ENCODE results near the gene SUPV3L1. TPM values are rescaled to one million over a fixed set of nuclear protein-coding genes. Genes with fewer than 3 reads are reported as not detected.

Gene SUPV3L1
- total RNA-seq, 4 donors from 2014 or later = 29.7 to 38.8 (median 32.2) TPM

DNA sequence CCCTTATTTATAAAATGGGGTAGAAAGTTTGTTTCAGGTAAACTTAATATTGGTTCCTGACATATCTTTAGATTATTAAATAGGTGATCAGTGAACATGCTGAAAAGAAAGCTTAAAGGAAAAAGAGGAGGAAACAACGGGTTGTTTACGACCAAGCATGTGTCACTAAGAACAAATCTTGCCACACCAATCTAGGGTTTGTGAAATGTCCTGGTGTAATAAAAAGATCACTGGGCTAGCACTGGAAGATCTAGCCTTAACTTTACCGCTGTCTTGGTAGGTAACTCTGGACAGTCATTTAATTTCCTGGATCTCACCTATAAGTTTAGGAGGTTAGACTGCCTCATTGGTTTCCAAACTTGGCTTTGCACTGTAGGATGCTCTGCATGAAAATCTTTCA is 37.1 kb upstream of the SUPV3L1 start:
- no peak for DNase-seq
- in situ Hi-C loops (cut with MboI; ENCODE audit: low sequenced_read_pairs in 4 of 4) = no loop called here

GRCh38 chr10:69145329-69145728 is 34.7 kb upstream of the SUPV3L1 start:
- no peaks in the 10 kb centered on the region for H3K4me1 ChIP-seq
- H3K9me3 ChIP-seq = no peaks in the 10 kb centered on the region
- no peak for ATAC-seq
- intact Hi-C loops (cut with DNase I; ENCODE audit: low total_unique reads) (no loop called here), in situ Hi-C loops (cut with MboI; ENCODE audit: low sequenced_read_pairs in 4 of 4) (no loop called here)
- no peak overlapping the region for H3K4me3 ChIP-seq
- H3K36me3 ChIP-seq = no peaks in the 10 kb centered on the region
- no peak for TF ChIP-seq POLR2A (IDR thresholded peaks at IDR 0.05)
- H3K27me3 ChIP-seq = no peaks in the 10 kb centered on the region
- no peak for DNase-seq
- no peak overlapping the region for H3K27ac ChIP-seq

More for the DNA sequence above, 37.1 kb upstream of the SUPV3L1 start:
- H3K4me3 ChIP-seq = no peak overlapping the region
- no peaks in the 10 kb centered on the region for H3K27me3 ChIP-seq
- H3K9me3 ChIP-seq = no peaks in the 10 kb centered on the region
- no peak overlapping the region for H3K27ac ChIP-seq
- peak in 1 of 2 donors; percentile 49 for ATAC-seq
- TF ChIP-seq POLR2A (IDR thresholded peaks at IDR 0.05) (no peak), CTCF (IDR thresholded peaks at IDR 0.05 in 4 of 5, conservative IDR thresholded peaks at IDR 0.05 in 1 of 5) (no peak)
- intact Hi-C loops (cut with DNase I; ENCODE audit: low total_unique reads) = no loop called here
- no peaks in the 10 kb centered on the region for H3K36me3 ChIP-seq
- H3K4me1 ChIP-seq = no peaks in the 10 kb centered on the region

- no peak for TF ChIP-seq CTCF (IDR thresholded peaks at IDR 0.05 in 4 of 5, conservative IDR thresholded peaks at IDR 0.05 in 1 of 5)
- no peak for TF ChIP-seq POLR2A (IDR thresholded peaks at IDR 0.05)
- ATAC-seq (no peak), DNase-seq (no peak)
- H3K27ac ChIP-seq = no peak overlapping the region
- in situ Hi-C loops (cut with MboI; ENCODE audit: low sequenced_read_pairs in 4 of 4) (no loop called here), intact Hi-C loops (cut with DNase I; ENCODE audit: low total_unique reads) (no loop called here)
- H3K4me3 ChIP-seq = no peak overlapping the region
- H3K9me3 ChIP-seq = no peaks in the 10 kb centered on the region
- no peaks in the 10 kb centered on the region for H3K4me1 ChIP-seq
- no peaks in the 10 kb centered on the region for H3K27me3 ChIP-seq
- H3K36me3 ChIP-seq = no peaks in the 10 kb centered on the region
Measured at GRCh38 chr10:69145864-69146263, 34.2 kb upstream of the SUPV3L1 start.

- H3K4me3 ChIP-seq = no peak overlapping the region
- H3K27me3 ChIP-seq = no peaks in the 10 kb centered on the region
- TF ChIP-seq CTCF (IDR thresholded peaks at IDR 0.05 in 4 of 5, conservative IDR thresholded peaks at IDR 0.05 in 1 of 5) (no peak), POLR2A (IDR thresholded peaks at IDR 0.05) (no peak)
- ATAC-seq (no peak), DNase-seq (no peak)
- intact Hi-C loops (cut with DNase I; ENCODE audit: low total_unique reads) = no loop called here
- H3K4me1 ChIP-seq = no peaks in the 10 kb centered on the region
- H3K36me3 ChIP-seq = no peaks in the 10 kb centered on the region
- H3K9me3 ChIP-seq = no peaks in the 10 kb centered on the region
- no peak overlapping the region for H3K27ac ChIP-seq
- in situ Hi-C loops (cut with MboI; ENCODE audit: low sequenced_read_pairs in 4 of 4) = no loop called here
Measured at GRCh38 chr10:69146759-69147158, 33.3 kb upstream of the SUPV3L1 start.

GRCh38 chr10:69151984-69152383 is 28.1 kb upstream of the SUPV3L1 start:
- no peaks in the 10 kb centered on the region for H3K36me3 ChIP-seq
- no peaks in the 10 kb centered on the region for H3K4me1 ChIP-seq
- TF ChIP-seq POLR2A (IDR thresholded peaks at IDR 0.05) = no peak
- no peak for TF ChIP-seq CTCF (IDR thresholded peaks at IDR 0.05 in 4 of 5, conservative IDR thresholded peaks at IDR 0.05 in 1 of 5)
- no peak overlapping the region for H3K27ac ChIP-seq
- in situ Hi-C loops (cut with MboI; ENCODE audit: low sequenced_read_pairs in 4 of 4) = no loop called here
- DNase-seq = no peak
- intact Hi-C loops (cut with DNase I; ENCODE audit: low total_unique reads) = no loop called here
- no peak overlapping the region for H3K4me3 ChIP-seq
- H3K27me3 ChIP-seq = no peaks in the 10 kb centered on the region
- no peak for ATAC-seq
- no peaks in the 10 kb centered on the region for H3K9me3 ChIP-seq
